Activated T-cell treated with anti-CD3 and anti-CD28 coated beads, Interleukin-2, amount 50 U/mL, for 72 hours (primary cell): Measurements from ENCODE around the gene LMAN2. TPM values are rescaled to one million over a fixed set of nuclear protein-coding genes. Genes with fewer than 3 reads are reported as not detected.

ENCODE experiments used
- ATAC-seq, 2 donors: fragments of 150-1000 bp; cut with Tn5 transposase; replicated peaks in 1 of 2; 2 replicates each; pipeline ENCODE4 v1.10.0; 2021; ENCODE audit warnings: moderate library complexity in 2 of 2, mild to moderate bottlenecking in 1 of 2
- DNase-seq, 2 donors: peaks; one replicate each; pipeline ENCODE4 v3.0.0; 2021 to 2022; ENCODE audit warnings: mixed read lengths in 1 of 2
- H3K27ac Mint-ChIP-seq: one replicate; pipeline ENCODE4 v1.8.0; 2022; ENCODE audit warnings: mild to moderate bottlenecking, moderate library complexity, mixed read lengths
- H3K27me3 Mint-ChIP-seq: one replicate; pipeline ENCODE4 v1.8.0; 2022; ENCODE audit warnings: low read depth, mixed read lengths
- H3K36me3 Mint-ChIP-seq, 2 donors: one replicate each; pipeline ENCODE4 v1.8.0; 2022; ENCODE audit warnings: mixed read lengths in 2 of 2, mild to moderate bottlenecking in 1 of 2; ENCODE audit not compliant: insufficient read depth in 2 of 2
- H3K4me1 Mint-ChIP-seq: one replicate; pipeline ENCODE4 v1.8.0; 2022; ENCODE audit warnings: low read depth, mixed read lengths
- H3K4me3 Mint-ChIP-seq, 2 donors: one replicate each; pipeline ENCODE4 v1.8.0; 2022; ENCODE audit warnings: mild to moderate bottlenecking in 2 of 2, mixed read lengths in 2 of 2, moderate library complexity in 2 of 2
- H3K9me3 Mint-ChIP-seq, 2 donors: one replicate each; pipeline ENCODE4 v1.8.0; 2022; ENCODE audit warnings: mixed read lengths in 2 of 2
- total RNA-seq, 2 donors: library from RNA; stranded (reverse); gene quantifications; one replicate each; pipeline ENCODE4 v1.2.3, GENCODE V29; 2022

Gene LMAN2, protein sequence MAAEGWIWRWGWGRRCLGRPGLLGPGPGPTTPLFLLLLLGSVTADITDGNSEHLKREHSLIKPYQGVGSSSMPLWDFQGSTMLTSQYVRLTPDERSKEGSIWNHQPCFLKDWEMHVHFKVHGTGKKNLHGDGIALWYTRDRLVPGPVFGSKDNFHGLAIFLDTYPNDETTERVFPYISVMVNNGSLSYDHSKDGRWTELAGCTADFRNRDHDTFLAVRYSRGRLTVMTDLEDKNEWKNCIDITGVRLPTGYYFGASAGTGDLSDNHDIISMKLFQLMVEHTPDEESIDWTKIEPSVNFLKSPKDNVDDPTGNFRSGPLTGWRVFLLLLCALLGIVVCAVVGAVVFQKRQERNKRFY
- total RNA-seq, result 100 to 1,000 TPM; 115 to 124 TPM

DNA sequence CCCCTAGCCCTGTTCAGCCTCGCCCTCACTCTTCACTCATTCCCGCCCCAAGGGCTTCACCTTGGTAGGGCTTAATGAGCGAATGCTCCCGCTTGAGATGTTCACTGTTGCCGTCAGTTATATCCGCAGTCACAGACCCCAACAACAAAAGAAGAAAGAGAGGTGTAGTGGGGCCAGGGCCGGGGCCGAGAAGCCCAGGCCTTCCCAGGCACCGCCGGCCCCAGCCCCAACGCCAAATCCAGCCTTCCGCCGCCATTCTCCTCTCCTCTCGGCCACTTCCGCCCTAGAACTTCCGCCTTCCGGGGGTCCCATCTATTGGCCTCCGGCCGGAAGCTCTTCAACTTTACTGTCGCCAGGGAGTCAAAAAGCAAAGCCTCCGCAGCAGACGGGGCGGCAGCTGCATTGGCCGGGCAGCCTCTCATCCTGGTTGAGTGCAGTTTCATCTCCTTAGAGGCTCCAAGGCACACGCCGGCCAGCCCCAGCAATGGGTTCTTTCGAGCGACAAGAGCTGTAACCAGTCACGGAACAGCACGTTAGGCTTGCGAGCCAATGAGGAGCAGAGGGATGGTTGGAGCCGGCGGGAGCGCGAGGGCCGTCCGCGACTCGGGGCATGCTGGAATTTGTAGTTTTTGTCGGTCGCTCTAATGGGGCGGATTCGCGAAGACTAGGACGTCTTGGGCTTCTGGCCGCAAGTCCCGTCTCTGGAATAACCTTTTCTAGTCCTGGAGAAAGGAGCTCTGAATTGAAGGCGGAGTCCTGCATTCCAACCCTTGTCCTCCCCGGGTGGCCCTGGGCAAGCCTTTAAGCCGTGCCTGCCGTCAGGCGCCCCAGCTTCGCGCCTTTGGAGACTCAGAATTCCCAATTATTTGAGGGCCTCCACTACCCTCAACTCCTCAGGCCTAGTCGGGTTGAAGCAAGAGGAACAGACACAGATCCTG lies at the start of gene LMAN2:
Gene LMAN2 (minus strand): TSS at position 277 of the 938 bp plus-strand sequence. CDS start 21 bp downstream, at position 256.
- Mint-ChIP-seq H3K4me3 (peak within 1 kb of the TSS; percentile 92 to 98), H3K4me1 (peaks cover 48% of the 10 kb centered on the region), H3K36me3 (peaks cover 5 to 20% of the 10 kb centered on the region in 2 donors), H3K27me3 (no peaks in the 10 kb centered on the region), H3K27ac (peak within 1 kb of the TSS; percentile 100), H3K9me3 (peaks cover 0 to 1% of the 10 kb centered on the region in 2 donors)
- DNase-seq, result peak; percentile 89 to 95
- peak; percentile 97 to 98 for ATAC-seq

DNA sequence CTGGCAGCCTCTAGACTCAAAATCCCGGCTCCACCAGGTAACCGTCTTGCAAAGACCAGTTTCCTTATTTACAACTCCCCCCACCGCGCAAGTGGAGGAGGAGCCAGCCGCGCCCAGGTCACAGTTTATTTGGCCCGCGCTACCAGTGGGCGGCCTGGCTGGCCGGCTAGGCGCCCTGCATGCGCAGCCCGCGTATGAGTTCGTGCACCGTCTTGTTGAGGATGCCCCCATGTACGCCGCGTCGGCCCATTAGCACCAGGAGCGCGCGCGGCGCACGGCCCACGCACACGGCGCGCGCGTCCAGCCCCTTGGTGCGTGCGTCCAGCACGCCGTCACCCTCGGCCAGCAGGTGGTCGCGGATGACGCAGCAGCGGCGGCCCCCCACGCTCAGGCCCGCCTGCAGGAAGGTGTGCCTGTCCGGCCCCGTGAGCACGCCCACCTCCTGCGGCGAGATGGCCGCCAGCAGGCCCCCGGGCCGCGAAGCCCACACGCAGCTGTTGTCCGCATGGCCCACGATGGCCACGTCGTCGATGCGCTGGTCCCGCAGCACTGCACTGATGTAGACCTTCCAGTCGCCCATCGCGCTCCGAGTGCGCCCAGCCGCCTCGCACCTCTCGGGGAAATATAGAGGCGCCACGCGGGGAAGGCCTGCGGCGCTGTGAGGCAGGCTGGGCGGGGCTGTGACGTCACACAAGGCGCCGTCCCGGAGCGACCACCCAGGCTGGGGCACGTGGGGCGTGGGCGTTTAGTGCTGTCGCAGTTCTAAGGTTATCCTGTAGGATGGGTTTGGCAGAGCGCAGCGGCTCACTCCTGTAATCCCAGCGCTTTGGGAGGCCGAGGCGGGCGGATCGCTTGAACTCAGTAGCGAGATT lies 48.8 kb upstream of the LMAN2 start, which contains the start of gene PFN3:
Gene PFN3 (minus strand): TSS at position 665 of the 872 bp plus-strand sequence. CDS start 85 bp downstream, at position 580.
- ATAC-seq (no peak), DNase-seq (no peak)
- Mint-ChIP-seq H3K4me1 (peaks cover 29% of the 10 kb centered on the region), H3K27me3 (peaks cover 23% of the 10 kb centered on the region), H3K36me3 (no peaks in the 10 kb centered on the region), H3K4me3 (no peak within 1 kb of the TSS), H3K9me3 (no peaks in the 10 kb centered on the region), H3K27ac (no peak within 1 kb of the TSS)

DNA sequence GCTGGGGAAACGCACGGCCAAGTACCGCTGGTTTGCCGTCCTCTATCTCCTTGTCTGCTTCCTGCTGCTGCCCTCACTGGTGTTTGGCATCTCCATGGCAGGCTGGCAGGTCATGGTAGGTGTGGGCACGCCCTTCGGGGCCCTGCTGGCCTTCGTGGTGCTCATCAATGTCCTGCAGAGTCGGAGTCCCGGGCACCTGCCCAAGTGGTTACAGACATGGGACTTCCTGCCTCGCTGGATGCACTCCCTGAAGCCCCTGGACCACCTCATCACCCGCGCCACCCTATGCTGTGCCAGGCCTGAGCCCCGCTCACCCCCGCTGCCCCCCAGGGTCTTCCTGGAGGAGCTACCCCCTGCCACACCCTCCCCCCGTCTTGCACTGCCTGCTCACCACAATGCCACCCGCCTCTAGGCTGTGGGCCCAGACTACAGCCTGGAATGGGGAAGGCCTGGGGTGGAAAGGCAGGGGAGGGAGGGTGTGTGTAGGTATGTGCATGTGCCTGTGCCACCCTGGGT lies 46.5 kb upstream of the LMAN2 start:
- H3K9me3 Mint-ChIP-seq, result no peaks in the 10 kb centered on the region
- peaks cover 18% of the 10 kb centered on the region for H3K27me3 Mint-ChIP-seq
- ATAC-seq, result no peak
- peaks cover 12% of the 10 kb centered on the region for H3K4me1 Mint-ChIP-seq
- DNase-seq, result no peak
- H3K4me3 Mint-ChIP-seq, result no peak overlapping the region
- H3K36me3 Mint-ChIP-seq, result no peaks in the 10 kb centered on the region
- H3K27ac Mint-ChIP-seq, result no peak overlapping the region

DNA sequence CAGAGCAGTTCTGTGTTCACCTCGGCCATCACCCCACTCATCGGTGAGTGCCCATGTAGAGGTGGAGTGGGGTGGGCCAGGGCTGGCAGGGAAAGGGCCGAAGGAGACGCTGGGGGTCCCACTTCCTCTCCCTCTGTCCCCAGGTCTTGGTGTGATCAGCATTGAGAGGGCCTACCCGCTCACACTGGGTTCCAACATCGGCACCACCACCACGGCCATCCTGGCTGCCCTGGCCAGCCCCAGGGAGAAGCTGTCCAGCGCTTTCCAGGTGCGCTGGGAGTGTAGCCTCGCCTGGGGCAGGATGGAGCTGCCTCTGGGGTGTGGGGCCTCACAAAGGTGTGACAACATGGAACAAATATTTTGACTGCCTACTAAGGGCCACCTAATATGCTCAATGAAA lies 45.3 kb upstream of the LMAN2 start:
- DNase-seq (no peak), ATAC-seq (no peak)
- no peaks in the 10 kb centered on the region for H3K9me3 Mint-ChIP-seq
- no peaks in the 10 kb centered on the region for H3K36me3 Mint-ChIP-seq
- H3K27ac Mint-ChIP-seq, result no peak overlapping the region
- no peak overlapping the region for H3K4me3 Mint-ChIP-seq
- peaks cover 7% of the 10 kb centered on the region for H3K27me3 Mint-ChIP-seq
- peaks cover 1% of the 10 kb centered on the region for H3K4me1 Mint-ChIP-seq

DNA sequence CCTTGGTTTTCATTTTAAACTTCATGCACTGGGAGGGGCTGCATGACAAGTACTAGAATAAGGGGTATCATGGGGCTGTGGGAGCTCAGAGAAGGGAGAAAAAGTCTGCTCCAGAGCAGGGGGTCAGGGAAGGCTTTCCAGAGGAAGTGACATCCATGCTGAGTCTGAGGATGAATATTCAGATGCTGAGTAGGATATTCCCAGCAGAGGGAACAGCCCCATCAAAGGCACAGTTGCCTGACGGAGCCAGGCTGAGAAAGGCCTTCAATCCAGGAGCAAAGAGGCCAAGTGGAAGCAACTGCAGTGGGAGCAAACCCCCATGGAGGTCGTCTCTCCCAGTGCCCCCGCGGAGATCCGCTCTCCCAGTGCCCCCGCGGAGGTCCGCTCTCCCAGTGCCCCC lies 44.6 kb upstream of the LMAN2 start:
- no peaks in the 10 kb centered on the region for H3K9me3 Mint-ChIP-seq
- DNase-seq (no peak), ATAC-seq (no peak)
- no peaks in the 10 kb centered on the region for H3K36me3 Mint-ChIP-seq
- no peak overlapping the region for H3K4me3 Mint-ChIP-seq
- no peaks in the 10 kb centered on the region for H3K27me3 Mint-ChIP-seq
- no peak overlapping the region for H3K27ac Mint-ChIP-seq
- H3K4me1 Mint-ChIP-seq, result peaks cover 8% of the 10 kb centered on the region

DNA sequence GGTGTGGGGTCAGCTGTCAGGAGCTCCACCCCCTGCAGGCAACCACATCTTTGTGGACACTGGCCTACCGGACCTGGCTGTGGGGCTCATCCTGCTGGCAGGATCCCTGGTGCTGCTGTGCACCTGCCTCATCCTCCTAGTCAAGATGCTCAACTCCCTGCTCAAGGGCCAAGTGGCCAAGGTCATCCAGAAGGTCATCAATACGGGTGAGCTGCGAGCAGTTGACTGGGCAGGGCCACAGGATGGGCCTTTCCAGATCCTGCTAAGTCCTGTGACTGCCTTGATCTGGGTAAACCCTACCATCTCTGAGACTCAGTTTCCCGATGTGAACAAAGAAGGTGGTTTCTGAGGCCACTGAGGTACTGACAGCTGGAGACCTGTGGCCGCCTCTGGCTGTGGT lies 42.5 kb upstream of the LMAN2 start:
- H3K27me3 Mint-ChIP-seq, result no peaks in the 10 kb centered on the region
- H3K4me3 Mint-ChIP-seq, result no peak overlapping the region
- no peaks in the 10 kb centered on the region for H3K36me3 Mint-ChIP-seq
- DNase-seq (no peak), ATAC-seq (no peak)
- H3K9me3 Mint-ChIP-seq, result no peaks in the 10 kb centered on the region
- H3K27ac Mint-ChIP-seq, result no peak overlapping the region
- peaks cover 29% of the 10 kb centered on the region for H3K4me1 Mint-ChIP-seq

DNA sequence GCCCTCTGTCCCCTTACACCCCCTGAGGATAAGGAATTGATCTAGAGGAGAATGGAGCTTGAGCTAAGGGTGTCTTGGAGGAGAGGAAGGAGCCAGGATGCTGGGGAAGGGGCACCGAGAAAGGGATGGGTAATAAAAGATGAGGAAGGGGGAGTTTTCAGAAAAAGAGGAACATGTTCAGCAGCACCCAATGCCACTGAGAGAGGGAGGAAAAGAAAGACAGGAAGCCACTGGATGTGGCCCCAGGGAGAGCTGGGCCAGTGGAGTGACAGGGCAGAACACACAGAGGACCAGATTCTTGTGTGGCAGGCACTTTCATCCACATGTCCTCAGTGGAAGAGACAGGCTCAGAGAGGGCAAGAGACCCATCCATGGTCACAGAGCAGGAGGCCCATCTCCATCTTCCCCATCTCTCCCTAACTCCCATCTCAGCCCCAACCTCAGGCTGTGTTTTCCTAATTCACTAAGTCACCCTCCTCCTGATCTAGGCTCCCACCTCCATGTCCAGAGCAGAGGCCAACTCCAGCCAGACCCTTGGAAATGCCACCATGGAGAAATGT lies 41.8 kb upstream of the LMAN2 start:
- ATAC-seq (no peak), DNase-seq (no peak)
- Mint-ChIP-seq H3K4me3 (no peak overlapping the region), H3K9me3 (no peaks in the 10 kb centered on the region), H3K27ac (no peak overlapping the region), H3K36me3 (no peaks in the 10 kb centered on the region), H3K27me3 (no peaks in the 10 kb centered on the region), H3K4me1 (peaks cover 36% of the 10 kb centered on the region)

DNA sequence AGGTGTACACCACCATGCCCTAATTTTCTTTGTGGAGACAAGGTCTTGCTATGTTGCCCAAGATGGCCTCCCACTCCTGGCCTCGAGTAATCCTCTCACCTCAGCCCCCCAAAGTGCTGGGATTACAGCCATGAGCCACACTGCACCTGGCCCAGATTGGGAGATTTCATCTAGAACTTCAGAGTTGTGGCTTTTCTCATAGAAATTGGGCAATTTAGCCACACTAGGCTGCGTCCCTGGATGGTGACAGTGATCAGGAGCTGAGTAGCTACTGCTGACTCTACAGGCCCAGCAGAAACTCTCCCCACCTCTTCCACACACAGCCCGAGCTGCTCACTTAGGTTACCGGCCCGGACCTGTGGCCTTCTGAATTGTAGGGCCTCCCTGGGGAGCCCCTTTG lies 41.3 kb upstream of the LMAN2 start:
- H3K4me3 Mint-ChIP-seq, result no peak overlapping the region
- no peak for ATAC-seq

DNA sequence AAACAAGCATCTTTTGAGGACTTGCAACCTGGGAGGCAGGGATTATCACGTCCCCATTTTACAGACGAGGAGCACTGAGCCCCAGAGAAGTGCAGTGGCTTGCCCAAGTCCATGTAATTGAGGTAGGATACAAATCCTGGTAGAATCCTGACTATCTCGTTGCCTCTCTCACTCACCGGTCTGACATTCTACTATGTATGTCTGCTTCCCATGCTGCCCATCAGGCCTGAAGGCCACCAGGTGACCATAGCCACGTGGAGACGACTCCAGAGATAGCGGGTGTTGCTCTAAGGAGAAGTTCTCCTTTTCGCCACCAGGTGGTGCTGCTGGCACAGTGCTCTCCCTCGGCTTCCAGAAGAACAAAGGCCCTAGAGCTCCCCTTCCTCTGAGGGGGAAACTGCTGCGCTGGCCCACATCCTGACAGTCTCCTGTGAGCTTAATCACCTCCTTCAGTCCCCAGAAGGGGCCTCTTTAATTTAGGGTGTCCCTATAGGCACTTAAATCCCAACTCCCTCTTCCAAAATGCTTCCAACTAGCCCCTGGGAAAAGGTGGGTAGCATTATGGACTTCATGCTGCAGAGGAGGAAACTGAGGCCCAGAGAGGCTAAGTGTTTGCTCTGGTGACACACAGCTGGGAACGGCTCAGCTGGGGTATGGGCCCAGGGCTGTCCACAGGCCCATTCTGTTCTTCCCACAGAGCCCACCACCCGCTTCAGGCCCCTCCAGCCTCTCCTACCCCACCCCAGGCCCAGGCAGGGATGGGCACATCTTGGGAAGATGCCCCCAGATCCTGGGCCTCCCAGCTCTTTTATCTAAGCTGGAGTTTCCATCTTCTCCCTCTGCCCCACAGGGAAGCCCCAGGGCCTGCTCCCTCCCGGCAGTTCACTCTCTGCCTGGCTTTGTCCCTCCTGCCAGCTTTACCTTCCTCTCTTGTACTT lies 39.2 kb upstream of the LMAN2 start:
- ATAC-seq, result peak; percentile 59 to 63
- DNase-seq, result peak; percentile 87 to 91
- peak overlapping the region; percentile 26 to 71 for H3K4me3 Mint-ChIP-seq
- peak overlapping the region; percentile 78 for H3K27ac Mint-ChIP-seq
- H3K36me3 Mint-ChIP-seq, result no peaks in the 10 kb centered on the region
- no peaks in the 10 kb centered on the region for H3K27me3 Mint-ChIP-seq
- H3K9me3 Mint-ChIP-seq, result no peaks in the 10 kb centered on the region
- H3K4me1 Mint-ChIP-seq, result peaks cover 37% of the 10 kb centered on the region

More for the DNA sequence above, 41.3 kb upstream of the LMAN2 start:
- Mint-ChIP-seq H3K27ac (no peak overlapping the region), H3K9me3 (no peaks in the 10 kb centered on the region), H3K27me3 (no peaks in the 10 kb centered on the region), H3K4me1 (peaks cover 37% of the 10 kb centered on the region), H3K36me3 (no peaks in the 10 kb centered on the region)
- no peak for DNase-seq

DNA sequence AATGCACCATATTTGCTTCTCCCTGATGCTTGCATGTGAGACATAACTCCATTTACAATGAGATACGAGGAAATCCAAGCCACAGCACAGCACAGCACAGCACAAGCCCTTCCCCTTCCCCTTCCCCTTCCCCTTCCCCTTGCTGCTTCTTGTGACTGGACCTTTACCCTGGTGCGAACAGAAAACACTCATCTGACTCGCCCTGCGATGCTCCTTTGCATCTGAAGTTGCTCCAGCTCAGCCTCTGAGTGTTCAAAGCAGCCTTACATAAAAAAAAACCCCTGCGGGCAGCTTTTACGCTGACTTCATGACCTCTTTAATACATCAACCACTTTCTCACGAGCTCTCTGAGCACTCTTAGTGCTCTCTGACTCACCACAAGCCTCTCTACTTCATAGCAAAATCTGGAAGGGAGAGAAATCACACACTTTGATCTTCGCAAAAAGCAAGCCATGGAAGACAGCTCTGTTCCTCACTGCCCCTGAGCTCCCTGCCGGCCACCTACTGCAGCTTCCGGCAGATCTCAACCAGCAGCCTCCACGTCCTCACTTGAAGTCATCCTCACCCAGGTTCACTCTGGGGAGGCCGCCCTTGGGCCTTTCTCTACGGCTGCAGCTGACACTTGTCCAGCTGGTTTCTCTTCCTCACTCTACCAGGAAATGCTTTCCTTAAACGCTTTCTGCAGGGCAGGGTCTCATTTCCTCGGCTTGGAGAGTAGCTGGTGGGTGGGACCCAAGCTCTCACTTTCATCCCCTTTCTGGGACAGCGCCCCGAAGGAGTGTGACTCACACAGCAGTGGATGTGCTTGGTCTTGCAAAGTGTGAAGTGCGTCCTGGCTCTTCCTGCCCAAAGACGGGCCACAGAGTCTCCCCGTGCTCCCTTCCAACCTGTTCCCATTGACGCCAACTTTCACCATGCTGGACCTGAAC lies 38.0 kb upstream of the LMAN2 start:
- peak; percentile 86 for ATAC-seq
- peak overlapping the region; percentile 26 to 71 for H3K4me3 Mint-ChIP-seq
- peak overlapping the region; percentile 75 for H3K27ac Mint-ChIP-seq
- no peaks in the 10 kb centered on the region for H3K27me3 Mint-ChIP-seq
- no peaks in the 10 kb centered on the region for H3K36me3 Mint-ChIP-seq
- no peaks in the 10 kb centered on the region for H3K9me3 Mint-ChIP-seq
- peaks cover 37% of the 10 kb centered on the region for H3K4me1 Mint-ChIP-seq
- peak; percentile 65 to 73 for DNase-seq
